HG02623 (cell line): ENCODE data around the gene EML1.
"Not testable (repeated sequence)": the region's sequence is repeated elsewhere in the genome, so short reads cannot be mapped to it uniquely, and the experiment has no call there.

Source experiments
- ATAC-seq: cut with Tn5 transposase; IDR thresholded peaks from one replicate; pipeline ENCODE4 v1.9.1; 2021; ENCODE audit warnings: moderate library complexity; ENCODE audit not compliant: unreplicated experiment

Gene EML1

DNA sequence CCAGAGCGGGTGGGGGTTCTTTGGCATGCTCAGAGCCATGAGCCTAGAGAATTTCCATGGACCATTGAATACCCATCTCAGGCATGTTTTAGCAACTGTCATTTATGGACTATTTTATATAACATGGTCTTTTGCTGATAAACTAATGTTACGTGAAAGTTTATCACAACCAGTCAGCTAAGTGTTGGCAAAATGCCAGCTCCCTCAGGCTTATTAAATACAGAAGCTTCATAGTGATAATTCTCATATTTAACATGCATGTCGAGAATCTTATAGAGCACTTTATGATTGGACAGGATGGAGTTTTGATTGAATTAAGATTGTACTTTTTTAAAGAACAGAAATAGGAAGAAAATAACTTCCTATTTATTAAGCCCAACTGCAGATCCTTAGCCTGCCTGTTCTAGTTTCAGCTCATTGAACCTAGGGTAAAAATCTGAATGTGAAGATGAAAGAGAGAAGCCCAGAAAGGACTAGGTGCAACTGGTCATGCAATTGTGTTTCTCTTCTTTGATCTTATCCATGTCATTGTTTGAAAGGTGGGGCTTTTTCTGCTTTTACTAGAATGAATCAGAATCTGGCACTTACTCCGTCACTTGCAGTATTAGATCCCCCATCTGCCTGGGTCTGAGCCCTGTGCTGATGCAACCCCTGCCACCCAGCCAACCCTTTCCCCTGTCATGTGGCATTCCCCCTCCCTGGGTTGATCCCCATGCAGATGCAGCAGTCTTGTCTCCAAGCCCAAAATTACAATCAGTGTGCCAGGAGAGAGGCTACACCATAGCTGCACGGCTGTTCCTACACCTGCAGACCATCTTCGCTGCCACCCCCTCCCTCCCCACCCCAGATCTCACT lies 137.4 kb downstream of the EML1 start:
- ATAC-seq, result peak; percentile 77

DNA sequence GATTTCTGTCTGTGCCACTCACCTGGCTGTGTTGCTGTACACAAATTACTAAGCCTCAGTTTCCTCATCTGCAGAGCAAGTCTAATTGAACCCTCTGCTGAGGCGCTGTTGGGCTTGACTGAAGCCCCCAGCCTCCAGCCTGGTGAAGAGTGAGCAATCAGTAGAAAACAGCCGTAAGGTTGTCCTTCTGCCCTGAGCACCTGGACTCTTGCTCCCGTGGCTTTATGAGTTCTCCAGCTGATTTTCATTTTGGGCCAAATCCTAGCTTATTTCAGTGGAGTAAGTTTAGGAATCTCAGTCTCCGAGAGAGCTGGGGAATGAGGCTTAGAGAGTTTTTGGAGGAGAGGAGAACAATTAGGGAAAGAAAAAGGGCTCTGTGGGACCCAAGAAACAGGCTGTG lies 138.1 kb downstream of the EML1 start:
- ATAC-seq, result no peak

DNA sequence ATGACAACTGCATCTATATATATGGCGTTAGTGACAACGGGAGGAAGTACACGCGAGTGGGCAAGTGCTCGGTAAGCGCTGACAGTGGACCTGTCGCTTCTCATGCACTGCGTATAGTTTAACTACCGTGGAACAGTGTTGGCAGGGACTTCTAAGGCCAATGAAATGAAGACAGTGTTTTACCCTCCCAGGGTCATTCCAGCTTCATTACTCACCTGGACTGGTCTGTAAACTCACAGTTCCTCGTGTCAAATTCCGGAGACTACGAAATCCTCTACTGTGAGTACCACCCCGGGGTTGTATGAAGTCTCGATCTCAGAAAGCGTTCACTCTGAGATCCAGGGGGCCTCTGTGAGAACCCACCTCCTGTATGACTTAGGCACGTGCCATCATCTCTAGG lies 142.8 kb downstream of the EML1 start:
- no peak for ATAC-seq

DNA sequence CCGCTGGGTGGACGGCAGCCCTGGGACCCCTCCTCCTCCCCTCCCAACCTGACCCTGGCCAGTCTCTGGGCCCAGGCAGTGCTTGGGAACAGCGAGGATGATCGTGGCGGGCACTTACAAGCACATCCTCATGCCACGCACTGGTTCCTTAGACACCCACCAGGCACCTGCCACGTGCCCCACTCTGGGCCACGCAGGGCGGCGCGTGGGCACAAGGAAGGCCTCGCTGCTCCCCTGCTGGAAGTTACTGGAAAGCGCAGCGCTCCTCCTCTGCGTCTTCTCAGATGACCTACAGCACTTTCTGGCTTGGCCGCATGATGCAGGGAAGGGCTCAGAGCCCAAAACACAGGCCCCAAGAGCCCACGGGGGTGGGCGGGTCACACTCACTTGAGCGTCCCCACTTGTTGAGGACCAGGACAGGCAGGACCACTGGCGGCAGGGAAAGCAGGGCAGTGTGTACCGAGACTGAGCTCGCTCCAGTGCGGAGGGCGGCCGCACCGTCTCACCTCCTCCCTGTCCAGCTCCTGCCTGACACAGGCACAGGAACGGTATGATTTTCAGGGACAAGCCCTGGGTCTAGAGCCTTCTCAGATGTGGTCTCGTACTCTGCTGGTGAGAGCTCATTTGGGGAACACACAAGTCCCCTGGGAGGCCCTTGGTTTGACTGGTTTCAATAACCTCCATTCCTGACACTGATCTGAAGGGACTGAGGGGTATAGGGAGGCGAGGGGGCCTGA lies 143.7 kb downstream of the EML1 start:
- peak; percentile 50 for ATAC-seq

GRCh38 chr14:99937475-99938244 lies 144.4 kb downstream of the EML1 start:
- no peak for ATAC-seq

GRCh38 chr14:99938376-99938775 lies 145.2 kb downstream of the EML1 start:
- no peak for ATAC-seq

- no peak for ATAC-seq
Measured at GRCh38 chr14:99938896-99939295, 145.7 kb downstream of the EML1 start.

DNA sequence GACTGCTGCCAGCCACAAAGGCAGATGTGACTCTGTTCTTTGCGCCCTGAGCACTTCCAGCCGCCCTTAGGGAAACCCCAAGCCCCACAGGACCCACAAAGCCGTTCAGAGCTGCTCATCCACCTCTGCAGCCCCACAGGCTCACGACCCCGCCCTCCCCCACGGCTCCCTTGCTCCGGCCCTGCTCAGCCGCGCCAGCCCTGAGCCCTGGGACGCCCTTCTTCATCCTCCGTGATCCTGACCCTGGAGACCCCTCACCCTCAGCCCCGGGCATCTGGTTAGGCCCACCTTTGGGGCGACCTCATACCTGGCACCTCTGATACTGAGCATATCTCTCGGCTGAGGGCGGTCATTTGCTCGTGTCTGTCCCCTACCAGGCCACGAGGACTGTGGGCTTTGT lies 146.2 kb downstream of the EML1 start:
- ATAC-seq, result no peak

- no peak for ATAC-seq
Measured at GRCh38 chr14:99940064-99940463, 146.9 kb downstream of the EML1 start.

GRCh38 chr14:99941211-99941610 lies 148.0 kb downstream of the EML1 start:
- ATAC-seq, result no peak

DNA sequence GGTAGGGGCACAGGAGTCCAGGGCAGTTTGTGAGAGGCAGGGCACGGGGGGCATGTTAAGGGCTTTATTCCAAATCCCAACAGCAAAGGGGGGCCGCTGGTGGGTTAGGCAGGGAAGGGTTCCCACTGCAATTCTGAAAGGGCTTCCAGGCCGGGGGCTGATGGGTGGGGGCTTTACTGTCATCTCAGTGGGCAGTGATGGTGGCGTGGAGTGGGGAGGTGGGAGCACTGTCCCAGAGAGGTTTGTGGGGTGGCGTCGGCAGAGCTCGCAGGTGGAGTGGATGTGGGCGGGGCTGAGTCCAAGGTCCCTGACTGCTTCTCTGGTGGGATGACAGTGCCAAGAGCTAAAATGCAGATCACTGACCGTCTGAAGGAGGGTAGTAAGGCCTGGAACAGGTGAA lies 150.4 kb downstream of the EML1 start:
- ATAC-seq, result no peak

DNA sequence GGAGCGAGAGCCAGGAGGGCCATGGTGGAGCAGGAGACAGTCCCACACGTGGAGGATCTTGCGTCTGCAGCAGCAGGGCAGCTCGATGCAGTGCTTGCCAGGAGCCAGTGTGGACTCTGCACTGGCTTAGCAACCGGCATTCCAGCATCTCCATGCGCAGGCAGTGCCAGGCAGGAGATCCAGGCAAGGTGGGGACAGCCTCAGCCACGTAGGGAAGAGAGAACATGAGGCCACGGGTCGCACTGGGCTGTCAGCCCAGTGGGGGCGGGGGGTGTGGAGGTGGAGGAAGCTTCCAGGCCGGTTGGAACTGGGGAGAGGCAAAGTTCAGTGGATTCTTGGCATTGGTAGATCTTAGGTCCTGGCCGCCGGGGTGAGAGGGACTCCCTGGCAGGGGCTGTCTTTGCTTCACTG lies 151.0 kb downstream of the EML1 start:
- ATAC-seq, result no peak

DNA sequence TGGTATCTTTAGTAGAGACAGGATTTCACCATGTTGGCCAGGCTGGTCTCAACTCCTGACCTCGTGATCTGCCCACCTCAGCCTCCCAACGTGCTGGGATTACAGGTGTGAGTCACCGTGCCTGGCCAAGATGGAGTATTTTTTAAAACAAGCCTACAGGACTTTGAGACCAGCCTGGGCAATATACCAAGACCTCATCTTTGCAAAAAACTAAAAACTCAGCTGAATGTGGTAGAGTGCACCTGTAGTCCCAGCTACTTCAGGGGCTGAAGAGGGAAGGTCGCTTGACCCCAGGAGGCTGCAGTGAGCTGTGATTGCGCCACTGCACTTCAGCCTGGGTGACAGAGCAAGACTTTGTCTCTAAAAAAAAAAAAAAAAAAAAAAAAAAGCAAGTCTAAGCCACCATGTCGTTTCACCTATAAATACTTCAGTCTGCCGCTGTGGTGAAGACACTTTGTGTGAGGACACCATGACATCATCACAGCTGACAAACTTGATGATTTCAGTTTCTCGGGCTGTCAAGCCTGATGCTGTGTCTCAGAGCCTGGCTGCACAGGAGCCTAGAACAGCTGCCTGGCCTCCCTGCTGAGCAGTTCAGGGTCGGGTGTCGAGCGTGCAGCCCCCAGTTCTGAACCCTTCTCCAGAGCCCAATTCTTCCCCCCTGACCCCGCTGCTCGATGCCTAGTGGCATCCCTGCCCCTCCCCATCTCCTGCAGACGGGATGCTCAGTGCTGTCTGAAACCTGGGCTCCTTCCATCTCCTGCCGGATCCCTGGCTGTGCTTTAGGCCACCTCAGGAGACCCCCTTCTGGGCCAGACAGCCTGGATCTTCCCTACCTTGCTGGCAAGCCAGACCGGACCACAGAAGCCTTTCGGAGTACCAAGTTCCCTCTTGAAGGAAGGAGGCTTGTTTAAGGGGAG lies 152.8 kb downstream of the EML1 start:
- no peak for ATAC-seq

DNA sequence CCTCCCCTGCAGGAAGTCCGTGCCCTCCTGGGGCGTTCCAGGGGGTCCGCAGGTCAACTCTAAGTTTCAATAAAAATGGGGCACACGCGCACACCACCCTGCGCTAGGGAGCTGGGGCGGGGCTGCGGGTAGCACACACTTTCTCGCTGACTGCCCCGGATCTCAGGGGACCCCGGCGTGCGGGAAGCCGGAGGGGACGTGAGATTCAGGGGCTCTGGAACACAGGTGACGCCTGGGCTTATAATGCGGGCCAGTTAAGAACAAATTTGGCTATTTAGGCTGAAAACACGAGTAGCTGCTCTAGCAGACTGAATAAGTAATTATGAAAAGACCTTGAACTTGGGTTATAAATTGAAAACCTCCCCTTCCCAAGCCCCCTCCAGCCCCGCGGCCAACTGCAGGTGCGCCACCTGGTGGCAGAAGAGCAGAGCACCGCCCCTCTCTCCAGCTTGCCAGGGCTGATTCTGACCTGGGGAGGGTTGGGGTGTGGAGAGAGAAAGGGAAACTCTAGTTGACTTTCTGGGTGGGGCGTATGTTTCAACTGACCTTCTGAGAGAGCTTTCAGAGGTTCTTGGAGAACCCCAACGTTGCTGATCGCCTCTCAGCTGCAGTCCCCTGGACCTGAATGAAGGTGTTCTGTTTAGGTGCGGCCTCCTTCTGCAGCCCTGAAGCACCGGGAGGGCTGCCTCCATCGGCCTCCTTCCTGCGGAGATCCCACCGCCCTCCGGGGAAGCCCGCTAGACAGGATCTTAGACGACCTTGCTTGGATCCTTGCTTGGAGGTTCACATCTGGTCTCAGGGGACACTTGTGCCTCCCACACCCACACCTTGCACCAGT lies 153.7 kb downstream of the EML1 start:
- ATAC-seq, result no peak

DNA sequence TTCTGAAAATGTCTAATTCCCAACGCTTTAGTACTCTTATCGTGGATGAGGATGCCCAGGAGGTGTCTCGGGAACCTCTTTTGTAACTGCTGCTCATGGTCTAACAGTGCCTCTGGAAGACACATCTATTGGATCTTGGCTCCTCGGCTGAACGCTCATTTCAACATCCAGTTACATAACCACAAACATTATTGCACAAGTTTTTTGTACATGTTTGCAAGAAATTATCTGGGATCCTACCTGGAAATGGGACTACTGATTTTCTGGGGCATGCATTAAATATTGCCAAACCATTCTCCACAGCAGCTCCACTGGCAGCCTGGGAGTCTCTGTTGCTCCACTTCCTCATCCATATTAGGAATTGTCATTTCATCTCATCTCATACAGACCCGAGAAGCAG lies 154.5 kb downstream of the EML1 start:
- ATAC-seq, result no peak

DNA sequence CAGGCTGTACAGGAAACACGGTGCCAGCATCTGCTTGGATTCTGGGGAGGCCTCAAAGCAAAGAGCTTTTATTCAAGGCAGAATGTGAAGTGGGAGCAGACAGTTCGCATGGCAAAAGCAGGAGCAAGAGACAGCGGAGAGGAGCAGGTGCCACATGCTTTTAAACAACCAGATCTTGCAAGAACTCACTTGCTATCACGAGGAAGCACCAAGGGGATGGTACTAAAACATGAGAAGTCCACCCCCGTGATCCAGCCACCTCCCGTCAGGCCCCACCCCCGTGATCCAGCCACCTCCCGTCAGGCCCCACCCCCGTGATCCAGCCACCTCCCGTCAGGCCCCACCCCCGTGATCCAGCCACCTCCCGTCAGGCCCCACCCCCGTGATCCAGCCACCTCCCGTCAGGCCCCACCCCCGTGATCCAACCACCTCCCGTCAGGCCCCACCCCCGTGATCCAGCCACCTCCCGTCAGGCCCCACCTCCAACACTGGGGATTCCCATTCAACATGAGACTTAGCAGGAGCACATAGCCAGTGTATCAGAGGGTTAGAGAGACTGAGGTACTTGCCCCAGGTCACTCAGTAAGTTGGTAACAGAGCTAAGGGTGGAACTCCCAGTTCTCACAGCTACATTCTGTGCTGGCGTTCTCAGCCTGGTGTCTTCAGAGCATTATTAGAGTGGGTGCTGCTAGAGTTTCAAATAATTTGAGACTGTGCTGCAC lies 156.0 kb downstream of the EML1 start:
- not testable (repeated sequence) for ATAC-seq

- ATAC-seq, result no peak
Measured at GRCh38 chr14:99950181-99950580, 157.0 kb downstream of the EML1 start.

GRCh38 chr14:99951085-99951484 lies 157.9 kb downstream of the EML1 start:
- no peak for ATAC-seq

GRCh38 chr14:99952039-99952438 lies 158.8 kb downstream of the EML1 start:
- ATAC-seq, result no peak
